Naive thymus-derived CD4-positive, alpha-beta T cell (primary cell): ENCODE data around the gene TMEM271. TPM values are rescaled to one million over a fixed set of nuclear protein-coding genes. Genes with fewer than 3 reads are reported as not detected.
A peak's percentile ranks its signal among the peaks of the same experiment; 100 is the strongest.

Experiments
- ATAC-seq: fragments of 150-1000 bp; cut with Tn5 transposase; 2 replicates; pipeline ENCODE4 v1.10.0; 2021; ENCODE audit warnings: mild to moderate bottlenecking, moderate library complexity
- CTCF ChIA-PET: fragments of 350-600 bp; sonication (Branson Sonifier 250); formaldehyde crosslinking; loops from one replicate; lab custom pipeline; 2021; ENCODE audit warnings: antibody characterized with exemption; lab: Charles Lee
- POLR2A ChIA-PET: fragments of 350-600 bp; sonication (Branson Sonifier 250); formaldehyde crosslinking; loops from one replicate; lab custom pipeline; 2021; ENCODE audit warnings: antibody characterized with exemption, inconsistent platforms; lab: Charles Lee
- DNase-seq, 9 donors: peaks; one replicate each; pipeline versions ENCODE4 v3.0.0 to v3.0.0-alpha.2; 2020 to 2022; ENCODE audit warnings: mixed read lengths in 1 of 9
- H3K27ac ChIP-seq: one replicate; pipeline ENCODE4 v1.7.0; 2013; ENCODE audit warnings: mild to moderate bottlenecking, low read depth, low read length, moderate library complexity
- H3K27me3 ChIP-seq, 2 donors: one replicate each; pipeline ENCODE4 v1.7.0; 2013; ENCODE audit warnings: low read length in 2 of 2, mild to moderate bottlenecking in 2 of 2, moderate library complexity in 2 of 2; ENCODE audit not compliant: control insufficient read depth in 2 of 2, insufficient read depth in 2 of 2
- H3K36me3 ChIP-seq, 3 experiments: 1 replicate in 2 of 3; 2 replicates in 1 of 3; pipeline ENCODE4 v1.7.0; 2013; ENCODE audit warnings: low read length in 3 of 3, mild to moderate bottlenecking in 3 of 3, moderate library complexity in 1 of 3; ENCODE audit not compliant: insufficient read depth in 3 of 3, control insufficient read depth in 2 of 3
- H3K4me1 ChIP-seq, 2 donors: one replicate each; pipeline ENCODE4 v1.7.0; 2013; ENCODE audit warnings: low read length in 2 of 2, mild to moderate bottlenecking in 2 of 2, moderate library complexity in 1 of 2; ENCODE audit not compliant: control insufficient read depth in 2 of 2, insufficient read depth in 2 of 2
- H3K4me3 ChIP-seq: 2 replicates; pipeline ENCODE4 v1.7.0; 2013; ENCODE audit warnings: mild to moderate bottlenecking, low read length
- H3K9me3 ChIP-seq, 3 experiments: 1 replicate in 2 of 3; 2 replicates in 1 of 3; pipeline ENCODE4 v1.7.0; 2013; ENCODE audit warnings: low read length in 3 of 3; ENCODE audit not compliant: control insufficient read depth in 2 of 3
- H3K27ac Mint-ChIP-seq, 9 donors: one replicate each; pipeline ENCODE4 v1.8.0; 2020 to 2022; ENCODE audit warnings: mixed read lengths in 9 of 9, mild to moderate bottlenecking in 8 of 9, moderate library complexity in 5 of 9, inconsistent platforms in 2 of 9
- H3K27me3 Mint-ChIP-seq, 5 donors: one replicate each; pipeline ENCODE4 v1.8.0; 2021 to 2022; ENCODE audit warnings: mixed read lengths in 5 of 5, mild to moderate bottlenecking in 1 of 5
- H3K36me3 Mint-ChIP-seq, 5 donors: one replicate each; pipeline ENCODE4 v1.8.0; 2020 to 2022; ENCODE audit warnings: mixed read lengths in 5 of 5, mild to moderate bottlenecking in 3 of 5, inconsistent platforms in 1 of 5
- H3K4me1 Mint-ChIP-seq, 7 donors: one replicate each; pipeline ENCODE4 v1.8.0; 2020 to 2022; ENCODE audit warnings: mixed read lengths in 7 of 7, mild to moderate bottlenecking in 3 of 7, inconsistent platforms in 1 of 7
- H3K4me3 Mint-ChIP-seq, 10 donors: one replicate each; pipeline ENCODE4 v1.8.0; 2020 to 2022; ENCODE audit warnings: mild to moderate bottlenecking in 10 of 10, mixed read lengths in 10 of 10, moderate library complexity in 6 of 10, inconsistent platforms in 2 of 10
- H3K9me3 Mint-ChIP-seq, 11 donors: one replicate each; pipeline ENCODE4 v1.8.0; 2020 to 2022; ENCODE audit warnings: mixed read lengths in 11 of 11, mild to moderate bottlenecking in 4 of 11, inconsistent platforms in 1 of 11, moderate library complexity in 1 of 11
- intact Hi-C, 2 donors: fragments of 100-400 bp; cut with micrococcal nuclease; formaldehyde crosslinking; loops; one replicate each; pipeline ENCODE4 v1.15.1; 2023
- polyA plus RNA-seq, 2 donors: library from polyadenylated mRNA; unstranded; fragments of 300-500 nt; fragmentation: Illumina TruSeq; gene quantifications; one replicate each; pipeline ENCODE4 v1.2.3, GENCODE V29; 2021
- total RNA-seq, 6 experiments: library from RNA in 5 of 6; stranded (reverse) in 5 of 6; gene quantifications; 1 replicate in 5 of 6; 2 replicates in 1 of 6; pipeline ENCODE4 v1.2.3 and lab custom pipeline; 2021 to 2026

Gene TMEM271
- total and polyA plus RNA-seq, 7 experiments from 2014 or later, result not detected

- H3K27ac ChIP-seq, result no peak overlapping the region
- ChIA-PET CTCF (no interaction called here), POLR2A (interaction anchor here (0.7 kb wide), 1 partner anchor 160 kb away, joined by 6 read pairs; no protein-coding TSS in a partner anchor)
- Mint-ChIP-seq H3K27ac (no peak overlapping the region), H3K4me1 (peaks cover 0 to 6% (median 0%) of the 10 kb centered on the region in 7 donors), H3K36me3 (peaks cover 20 to 80% (median 60%) of the 10 kb centered on the region in 5 donors), H3K9me3 (peaks cover 0 to 23% (median 2%) of the 10 kb centered on the region in 11 donors), H3K27me3 (no peaks in the 10 kb centered on the region), H3K4me3 (no peak overlapping the region)
- intact Hi-C loops, result no loop called here
- peaks cover 0 to 82% (median 22%) of the 10 kb centered on the region in 3 experiments for H3K36me3 ChIP-seq
- no peak overlapping the region for H3K4me3 ChIP-seq
- DNase-seq, result no peak
- peaks cover 0 to 2% (median 0%) of the 10 kb centered on the region in 3 experiments for H3K9me3 ChIP-seq
- no peaks in the 10 kb centered on the region for H3K4me1 ChIP-seq
- ATAC-seq, result no peak
- no peaks in the 10 kb centered on the region for H3K27me3 ChIP-seq
These were observed 41.4 kb downstream of the TMEM271 start for GRCh38 chr4:534576-535151.

- peaks cover 0 to 8% (median 0%) of the 10 kb centered on the region in 7 donors for H3K4me1 Mint-ChIP-seq
- no peaks in the 10 kb centered on the region for H3K4me1 ChIP-seq
- H3K36me3 ChIP-seq, result peaks cover 0 to 85% (median 22%) of the 10 kb centered on the region in 3 experiments
- H3K4me3 Mint-ChIP-seq, result no peak overlapping the region
- H3K9me3 Mint-ChIP-seq, result peaks cover 0 to 18% (median 0%) of the 10 kb centered on the region in 11 donors
- intact Hi-C loops, result no loop called here
- DNase-seq (no peak), ATAC-seq (no peak)
- no peak overlapping the region for H3K27ac ChIP-seq
- H3K4me3 ChIP-seq, result no peak overlapping the region
- no peak overlapping the region for H3K27ac Mint-ChIP-seq
- H3K27me3 Mint-ChIP-seq, result no peaks in the 10 kb centered on the region
- no peaks in the 10 kb centered on the region for H3K9me3 ChIP-seq
- H3K36me3 Mint-ChIP-seq, result peaks cover 20 to 85% (median 58%) of the 10 kb centered on the region in 5 donors
- H3K27me3 ChIP-seq, result no peaks in the 10 kb centered on the region
- ChIA-PET CTCF (no interaction called here), POLR2A (interaction anchor here (0.5 kb wide), 1 partner anchor 29 kb away, joined by 3 read pairs; no protein-coding TSS in a partner anchor)
These were observed 42.0 kb downstream of the TMEM271 start for GRCh38 chr4:534101-534575.

GRCh38 chr4:533318-534100 is 42.6 kb downstream of the TMEM271 start:
- no peaks in the 10 kb centered on the region for H3K9me3 ChIP-seq
- H3K4me1 ChIP-seq, result no peaks in the 10 kb centered on the region
- DNase-seq (no peak), ATAC-seq (peak; percentile 20)
- H3K27me3 Mint-ChIP-seq, result no peaks in the 10 kb centered on the region
- H3K4me1 Mint-ChIP-seq, result peaks cover 0 to 13% (median 0%) of the 10 kb centered on the region in 7 donors
- H3K4me3 ChIP-seq, result no peak overlapping the region
- peaks cover 0 to 11% (median 0%) of the 10 kb centered on the region in 11 donors for H3K9me3 Mint-ChIP-seq
- ChIA-PET CTCF (no interaction called here), POLR2A (interaction anchor here (0.5 kb wide), 1 partner anchor 28 kb away, joined by 3 read pairs; no protein-coding TSS in a partner anchor)
- H3K27ac ChIP-seq, result no peak overlapping the region
- no peak overlapping the region for H3K27ac Mint-ChIP-seq
- H3K27me3 ChIP-seq, result no peaks in the 10 kb centered on the region
- H3K36me3 Mint-ChIP-seq, result peaks cover 14 to 86% (median 58%) of the 10 kb centered on the region in 5 donors
- H3K4me3 Mint-ChIP-seq, result no peak overlapping the region
- H3K36me3 ChIP-seq, result peaks cover 0 to 91% (median 22%) of the 10 kb centered on the region in 3 experiments
- intact Hi-C loops, result no loop called here

- Histone ChIP-seq H3K27me3 (no peaks in the 10 kb centered on the region), H3K4me3 (no peak overlapping the region), H3K27ac (no peak overlapping the region), H3K36me3 (peaks cover 0 to 96% (median 22%) of the 10 kb centered on the region in 3 experiments), H3K4me1 (no peaks in the 10 kb centered on the region), H3K9me3 (no peaks in the 10 kb centered on the region)
- Mint-ChIP-seq H3K9me3 (peaks cover 0 to 6% (median 0%) of the 10 kb centered on the region in 11 donors), H3K27ac (peak overlapping the region in 3 of 9 donors; percentile 54 to 64 (median 59)), H3K27me3 (no peaks in the 10 kb centered on the region), H3K4me3 (no peak overlapping the region), H3K4me1 (peaks cover 0 to 13% (median 0%) of the 10 kb centered on the region in 7 donors), H3K36me3 (peaks cover 14 to 87% (median 53%) of the 10 kb centered on the region in 5 donors)
- ATAC-seq (no peak), DNase-seq (no peak)
- CTCF ChIA-PET, result no interaction called here
- POLR2A ChIA-PET, result no interaction called here
- intact Hi-C loops, result no loop called here
These were observed 43.3 kb downstream of the TMEM271 start for GRCh38 chr4:532588-533317.

- Mint-ChIP-seq H3K9me3 (peaks cover 0 to 6% (median 0%) of the 10 kb centered on the region in 11 donors), H3K36me3 (peaks cover 18 to 89% (median 57%) of the 10 kb centered on the region in 5 donors), H3K27ac (peak overlapping the region in 3 of 9 donors; percentile 54 to 64 (median 62)), H3K27me3 (no peaks in the 10 kb centered on the region), H3K4me1 (peaks cover 0 to 13% (median 0%) of the 10 kb centered on the region in 7 donors), H3K4me3 (no peak overlapping the region)
- DNase-seq (no peak), ATAC-seq (no peak)
- Histone ChIP-seq H3K9me3 (no peaks in the 10 kb centered on the region), H3K4me3 (no peak overlapping the region), H3K36me3 (peaks cover 0 to 96% (median 27%) of the 10 kb centered on the region in 3 experiments), H3K4me1 (no peaks in the 10 kb centered on the region), H3K27me3 (no peaks in the 10 kb centered on the region), H3K27ac (no peak overlapping the region)
- intact Hi-C loops, result no loop called here
- CTCF ChIA-PET, result no interaction called here
- POLR2A ChIA-PET, result no interaction called here
These were observed 44.2 kb downstream of the TMEM271 start for GRCh38 chr4:531721-532565.
